Keratinocyte (primary cell): ENCODE data around the gene MAD1L1. TPM values are rescaled to one million over a fixed set of nuclear protein-coding genes. Genes with fewer than 3 reads are reported as not detected.

Source experiments
- DNase-seq: peaks from one replicate; pipeline ENCODE4 v3.0.0-alpha.2; 2011; ENCODE audit warnings: low read depth, missing footprints, low spot score
- FAIRE-seq: peaks from 2 replicates; lab custom pipeline; 2011; peaks lifted over from hg19 to GRCh38; lab: Jason Lieb, UNC
- H2AFZ ChIP-seq: 2 replicates; pipeline ENCODE4 v1.6.0; 2012; ENCODE audit warnings: low read length, control low read depth, inconsistent platforms; ENCODE audit not compliant: control insufficient read depth
- H3K27ac ChIP-seq: 2 replicates; pipeline ENCODE4 v1.5.1; 2011; ENCODE audit warnings: low read length; ENCODE audit not compliant: control insufficient read depth, insufficient read depth
- H3K27me3 ChIP-seq: 3 replicates; pipeline ENCODE4 v1.6.0; 2011; ENCODE audit warnings: low read length; ENCODE audit not compliant: control insufficient read depth, insufficient read depth; ENCODE audit errors: extremely low read depth
- H3K36me3 ChIP-seq, 2 experiments: 2 replicates in 1 of 2; 3 replicates in 1 of 2; pipeline ENCODE4 v1.5.1; 2011; ENCODE audit warnings: low read length in 2 of 2, mild to moderate bottlenecking in 1 of 2; ENCODE audit not compliant: control insufficient read depth in 2 of 2, insufficient read depth in 2 of 2; ENCODE audit errors: extremely low read depth in 1 of 2
- H3K4me1 ChIP-seq: 3 replicates; pipeline ENCODE4 v1.5.1; 2011; ENCODE audit warnings: low read length; ENCODE audit not compliant: control insufficient read depth, insufficient read depth; ENCODE audit errors: extremely low read depth
- H3K4me2 ChIP-seq: 3 replicates; pipeline ENCODE4 v1.6.0; 2011; ENCODE audit warnings: low read depth, low read length; ENCODE audit not compliant: control insufficient read depth, insufficient read depth; ENCODE audit errors: extremely low read depth
- H3K4me3 ChIP-seq, 3 experiments: fragments of 200-600 bp in 1 of 3; sonication (generic) in 1 of 3; 2 replicates in 2 of 3; 3 replicates in 1 of 3; pipeline ENCODE4 v1.5.1; 2011 to 2016; ENCODE audit warnings: low read length in 3 of 3, mild to moderate bottlenecking in 3 of 3, control low read depth in 2 of 3, inconsistent platforms in 1 of 3, low read depth in 1 of 3, mixed read lengths in 1 of 3, mixed run types in 1 of 3, moderate library complexity in 1 of 3; ENCODE audit not compliant: control insufficient read depth in 2 of 3, insufficient read depth in 2 of 3; ENCODE audit errors: extremely low read depth in 1 of 3
- H3K79me2 ChIP-seq: 2 replicates; pipeline ENCODE4 v1.6.0; 2012; ENCODE audit warnings: low read length; ENCODE audit not compliant: control insufficient read depth, insufficient read depth
- H3K9ac ChIP-seq: 3 replicates; pipeline ENCODE4 v1.6.0; 2011; ENCODE audit warnings: low read length; ENCODE audit not compliant: control insufficient read depth, insufficient read depth; ENCODE audit errors: extremely low read depth
- H3K9me1 ChIP-seq: 3 replicates; pipeline ENCODE4 v1.6.0; 2011; ENCODE audit warnings: low read length; ENCODE audit not compliant: control insufficient read depth, insufficient read depth; ENCODE audit errors: extremely low read depth
- H3K9me3 ChIP-seq: 2 replicates; pipeline ENCODE4 v1.5.1; 2012; ENCODE audit warnings: low read depth, low read length; ENCODE audit not compliant: control insufficient read depth
- H4K20me1 ChIP-seq: 3 replicates; pipeline ENCODE4 v1.6.0; 2011; ENCODE audit warnings: low read length; ENCODE audit not compliant: control insufficient read depth, insufficient read depth; ENCODE audit errors: extremely low read depth
- EZH2 ChIP-seq: IDR thresholded peaks from one replicate; pipeline ENCODE4 v1.6.1; 2012; ENCODE audit warnings: inconsistent platforms, mild to moderate bottlenecking, low read length, moderate library complexity
- dilution Hi-C: fragments of 300-500 bp; cut with MboI; formaldehyde crosslinking; loops from one replicate; pipeline ENCODE4 v1.7.0; 2020; ENCODE audit warnings: low sequenced_read_pairs; ENCODE audit not compliant: extremely low pct_ligation_motif_present
- polyA plus RNA-seq, 5 experiments: library from polyadenylated mRNA; depleted of rRNA in 3 of 5; stranded (reverse) in 3 of 5; stranded (forward) in 1 of 5; unstranded in 1 of 5; fragments of >200 nt; gene quantifications; 1 replicate in 1 of 5; 2 replicates in 3 of 5; 3 replicates in 1 of 5; pipeline versions ENCODE4 v1.2.1 to v1.2.3, GENCODE V29; 2011 to 2012; ENCODE audit warnings: missing spikeins in 2 of 5, low read depth in 1 of 5, low replicate concordance in 1 of 5
- TF ChIP-seq, protein P1 (sequence below), 3 experiments: IDR thresholded peaks in 1 of 3; conservative IDR thresholded peaks in 1 of 3; optimal IDR thresholded peaks in 1 of 3; 2 replicates in 2 of 3; 3 replicates in 1 of 3; pipeline versions ENCODE3 to v1.5.1; 2011; ENCODE audit warnings: low read length in 3 of 3, mild to moderate bottlenecking in 3 of 3, moderate library complexity in 2 of 3, control low read depth in 1 of 3, inconsistent platforms in 1 of 3; ENCODE audit not compliant: insufficient read depth in 2 of 3; ENCODE audit errors: extremely low read depth in 1 of 3

The MAD1L1 gene
- polyA plus RNA-seq, 1 donor (not counting 4 experiments of a cell fraction or from before 2014, with no cell fraction given): 18.0 TPM

DNA sequence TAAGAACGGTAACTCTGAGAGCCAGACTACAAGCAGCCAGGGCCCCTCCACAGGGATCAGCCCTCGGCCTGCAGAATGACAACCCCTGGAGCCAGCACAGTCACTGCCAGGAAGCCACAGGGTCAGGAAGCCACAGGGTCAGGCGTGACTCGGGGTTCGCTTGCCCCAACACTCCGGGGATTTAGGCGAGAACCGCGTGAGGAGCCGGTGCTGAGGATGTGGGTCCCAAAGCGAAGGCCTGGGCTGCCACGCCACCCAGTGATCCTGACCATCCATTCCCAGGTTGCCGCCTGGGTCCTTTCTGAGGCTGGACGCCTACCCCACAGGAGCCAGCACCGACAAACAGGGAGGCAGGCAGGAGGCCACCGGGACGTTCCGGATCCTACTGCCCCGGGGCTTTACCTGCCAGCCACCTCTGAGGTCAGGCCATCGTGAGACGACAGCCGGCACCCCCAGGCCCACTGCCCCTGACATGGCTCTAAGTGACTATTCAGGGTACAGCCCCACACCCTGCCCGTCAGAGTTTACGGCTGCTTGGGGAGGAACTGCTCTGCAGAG lies 334.0 kb downstream of the MAD1L1 start:
- no peaks in the 10 kb centered on the region for H4K20me1 ChIP-seq
- no peak overlapping the region for H3K4me2 ChIP-seq
- no peaks in the 10 kb centered on the region for H3K9me3 ChIP-seq
- no peak overlapping the region for H2AFZ ChIP-seq
- H3K4me3 ChIP-seq: no peak overlapping the region
- H3K36me3 ChIP-seq: peaks cover 5 to 12% of the 10 kb centered on the region in 2 experiments
- dilution Hi-C loops: no loop called here
- no peaks in the 10 kb centered on the region for H3K4me1 ChIP-seq
- TF ChIP-seq EZH2: no peak
- TF ChIP-seq, protein P1, sequence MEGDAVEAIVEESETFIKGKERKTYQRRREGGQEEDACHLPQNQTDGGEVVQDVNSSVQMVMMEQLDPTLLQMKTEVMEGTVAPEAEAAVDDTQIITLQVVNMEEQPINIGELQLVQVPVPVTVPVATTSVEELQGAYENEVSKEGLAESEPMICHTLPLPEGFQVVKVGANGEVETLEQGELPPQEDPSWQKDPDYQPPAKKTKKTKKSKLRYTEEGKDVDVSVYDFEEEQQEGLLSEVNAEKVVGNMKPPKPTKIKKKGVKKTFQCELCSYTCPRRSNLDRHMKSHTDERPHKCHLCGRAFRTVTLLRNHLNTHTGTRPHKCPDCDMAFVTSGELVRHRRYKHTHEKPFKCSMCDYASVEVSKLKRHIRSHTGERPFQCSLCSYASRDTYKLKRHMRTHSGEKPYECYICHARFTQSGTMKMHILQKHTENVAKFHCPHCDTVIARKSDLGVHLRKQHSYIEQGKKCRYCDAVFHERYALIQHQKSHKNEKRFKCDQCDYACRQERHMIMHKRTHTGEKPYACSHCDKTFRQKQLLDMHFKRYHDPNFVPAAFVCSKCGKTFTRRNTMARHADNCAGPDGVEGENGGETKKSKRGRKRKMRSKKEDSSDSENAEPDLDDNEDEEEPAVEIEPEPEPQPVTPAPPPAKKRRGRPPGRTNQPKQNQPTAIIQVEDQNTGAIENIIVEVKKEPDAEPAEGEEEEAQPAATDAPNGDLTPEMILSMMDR (optimal IDR thresholded peaks at IDR 0.05 in 1 of 3, IDR thresholded peaks at IDR 0.05 in 1 of 3, conservative IDR thresholded peaks at IDR 0.05 in 1 of 3; ENCODE audit: extremely low read depth in 1 of 3, insufficient read depth in 2 of 3, low read length in 3 of 3): no peak
- DNase-seq (no peak), FAIRE-seq (no peak)
- no peak overlapping the region for H3K27ac ChIP-seq
- no peak overlapping the region for H3K9ac ChIP-seq
- H3K9me1 ChIP-seq: no peaks in the 10 kb centered on the region
- H3K27me3 ChIP-seq: no peaks in the 10 kb centered on the region
- H3K79me2 ChIP-seq: no peaks in the 10 kb centered on the region

DNA sequence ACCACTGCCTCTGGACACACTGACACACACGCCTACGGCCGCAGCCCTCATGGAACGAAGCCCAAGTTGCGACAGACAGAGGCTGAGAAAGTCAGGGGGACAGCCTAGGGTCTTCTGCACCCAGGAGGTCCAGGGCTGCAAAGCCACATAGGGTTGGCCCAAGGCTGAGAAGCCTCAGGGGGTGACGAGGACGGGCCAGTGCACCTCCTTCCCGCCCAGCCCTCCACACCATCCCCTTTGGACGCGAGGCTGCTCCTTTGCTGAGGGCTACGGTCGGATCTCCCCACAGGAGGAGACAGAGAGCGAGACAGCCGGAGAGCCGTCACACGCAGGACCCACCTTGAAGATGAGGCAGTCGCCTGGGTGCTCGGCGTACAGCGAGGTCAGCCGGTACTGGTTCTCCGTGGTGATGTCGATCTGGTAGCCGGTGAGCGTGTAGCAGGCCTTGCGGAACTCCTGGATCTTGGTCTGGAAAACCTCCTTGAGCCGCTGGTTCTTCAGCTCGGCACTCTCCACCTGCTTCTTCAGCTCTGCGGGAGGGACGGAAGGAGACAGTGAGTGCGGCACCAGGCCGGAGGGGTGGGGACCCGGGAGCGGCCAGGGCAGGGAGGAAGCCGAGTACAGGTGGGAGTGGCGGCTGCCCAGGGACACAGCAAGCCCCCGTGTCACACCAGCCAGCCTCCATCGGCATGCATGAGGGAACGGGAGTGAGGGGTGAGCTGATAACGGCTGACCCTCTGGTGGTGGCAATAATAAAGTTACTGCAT lies 334.7 kb downstream of the MAD1L1 start:
- DNase-seq (no peak), FAIRE-seq (no peak)
- Histone ChIP-seq H2AFZ (no peak overlapping the region), H3K27me3 (no peaks in the 10 kb centered on the region), H3K4me2 (no peak overlapping the region), H3K79me2 (no peaks in the 10 kb centered on the region), H3K9ac (no peak overlapping the region), H3K27ac (no peak overlapping the region), H3K9me1 (no peaks in the 10 kb centered on the region), H3K36me3 (peaks cover 5 to 12% of the 10 kb centered on the region in 2 experiments), H4K20me1 (no peaks in the 10 kb centered on the region), H3K4me3 (no peak overlapping the region), H3K4me1 (no peaks in the 10 kb centered on the region), H3K9me3 (no peaks in the 10 kb centered on the region)
- TF ChIP-seq EZH2: no peak
- TF ChIP-seq, protein P1 (optimal IDR thresholded peaks at IDR 0.05 in 1 of 3, IDR thresholded peaks at IDR 0.05 in 1 of 3, conservative IDR thresholded peaks at IDR 0.05 in 1 of 3; ENCODE audit: extremely low read depth in 1 of 3, insufficient read depth in 2 of 3, low read length in 3 of 3): no peak
- dilution Hi-C loops: no loop called here
